GM18520 (cell line): ENCODE results near the gene MAU2.

Source experiments
- ATAC-seq: cut with Tn5 transposase; IDR thresholded peaks from one replicate; pipeline ENCODE4 v1.9.1; 2021; ENCODE audit not compliant: unreplicated experiment

MAU2 gene

GRCh38 chr19:19407633-19407930, 87.0 kb downstream of the MAU2 start:
- no peak for ATAC-seq
